ENCODE data around the gene NCAM1.

- TF ChIP-seq CTCF (IDR thresholded peaks at IDR 0.05; ENCODE audit: low read length) (no peak), EZH2 (optimal IDR thresholded peaks at IDR 0.05; ENCODE audit: low read depth, low read length) (no peak)
Observed at GRCh38 chr11:113234888-113235287, 273.7 kb downstream of the NCAM1 start.
